ENCODE results near the gene ACTRT2.

Gene ACTRT2

DNA sequence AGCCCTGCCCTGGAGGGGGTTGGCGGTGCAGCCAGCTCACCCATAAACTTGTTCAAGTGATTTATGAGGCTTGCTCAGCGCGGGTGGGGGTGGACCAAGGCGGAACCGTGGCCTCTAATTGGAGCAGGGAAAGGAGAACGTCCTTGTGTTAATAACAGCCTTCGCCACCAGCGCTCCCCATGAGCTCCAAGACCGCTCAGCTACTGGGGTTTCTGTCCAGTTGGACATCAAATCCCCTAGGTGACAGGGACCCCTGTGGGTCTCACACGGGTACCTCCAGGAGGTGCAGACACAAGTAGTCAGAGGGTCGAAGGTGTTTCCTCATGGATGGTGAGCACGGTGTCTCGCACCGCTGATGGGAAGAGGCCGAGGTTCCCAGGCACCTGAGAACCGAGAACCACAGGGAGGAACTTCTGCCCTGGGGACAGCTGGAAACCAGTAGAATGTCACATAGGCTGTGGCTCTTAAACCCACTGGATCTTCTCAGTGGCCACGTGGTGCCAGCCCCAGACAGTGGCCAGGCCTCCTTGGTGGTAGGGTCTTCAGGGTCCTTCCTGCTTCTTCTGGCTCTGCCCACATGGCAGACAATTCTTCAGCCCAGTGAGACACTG lies 3.7 kb upstream of the ACTRT2 start:
- no peaks in the 10 kb centered on the region for H4K20me1 ChIP-seq (ENCODE audit: low read depth, low read length)
- H3K4me2 ChIP-seq (ENCODE audit: low read depth, low read length, poor library complexity, severe bottlenecking) = no peak overlapping the region
- no peaks in the 10 kb centered on the region for H3K27me3 ChIP-seq (ENCODE audit: low read length)
- no peaks in the 10 kb centered on the region for H3F3A ChIP-seq (ENCODE audit: insufficient read depth)
- no peaks in the 10 kb centered on the region for H3K9me2 ChIP-seq (replicated peaks; ENCODE audit: insufficient read depth, low read length)
- H3K36me3 ChIP-seq (ENCODE audit: low read length) = no peaks in the 10 kb centered on the region
- TF ChIP-seq EZH2phosphoT487 (conservative IDR thresholded peaks at IDR 0.05; ENCODE audit: low read length) (no peak), CTCF (IDR thresholded peaks at IDR 0.05; ENCODE audit: insufficient read depth, low read length, poor library complexity, severe bottlenecking) (no peak)
- H2AFZ ChIP-seq (ENCODE audit: low read depth, low read length, severe bottlenecking) = no peak overlapping the region
- no peak overlapping the region for H3K4me3 ChIP-seq (ENCODE audit: insufficient read depth, low read length, poor library complexity, severe bottlenecking)
- H3K79me2 ChIP-seq (ENCODE audit: insufficient read depth, low read length) = no peaks in the 10 kb centered on the region
- no peaks in the 10 kb centered on the region for H3K9me3 ChIP-seq (ENCODE audit: insufficient read depth, low read length)
- no peak overlapping the region for H3K9ac ChIP-seq (ENCODE audit: low read length)
- no peak overlapping the region for H3K27ac ChIP-seq (ENCODE audit: low read depth, low read length)

DNA sequence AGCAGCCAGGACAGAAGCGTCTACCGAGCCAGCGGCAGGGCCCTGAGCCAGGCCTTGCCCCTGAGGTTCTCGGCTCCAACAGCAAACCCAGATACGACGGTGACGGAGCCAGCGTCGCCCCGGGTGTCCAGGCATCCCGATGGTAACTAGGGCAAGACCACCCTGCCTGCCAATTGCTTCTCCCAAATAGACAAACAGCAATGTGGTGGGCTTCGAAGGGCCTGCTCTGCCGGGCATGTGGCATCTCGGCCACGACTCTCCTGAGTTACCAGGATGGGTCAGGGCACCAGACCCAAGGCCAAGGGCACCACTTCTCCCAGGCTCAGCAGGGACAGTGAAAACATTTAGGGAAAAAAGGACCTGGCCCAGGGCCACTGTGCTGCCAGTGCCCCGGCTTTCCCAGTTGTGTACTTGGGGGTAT lies 3.2 kb upstream of the ACTRT2 start:
- Histone ChIP-seq H3K27ac (ENCODE audit: low read depth, low read length) (no peak overlapping the region), H3K4me3 (ENCODE audit: insufficient read depth, low read length, poor library complexity, severe bottlenecking) (no peak overlapping the region), H3K9ac (ENCODE audit: low read length) (no peak overlapping the region), H3K79me2 (ENCODE audit: insufficient read depth, low read length) (no peaks in the 10 kb centered on the region), H4K20me1 (ENCODE audit: low read depth, low read length) (no peaks in the 10 kb centered on the region), H3K9me3 (ENCODE audit: insufficient read depth, low read length) (no peaks in the 10 kb centered on the region), H3K27me3 (ENCODE audit: low read length) (no peaks in the 10 kb centered on the region), H3K36me3 (ENCODE audit: low read length) (no peaks in the 10 kb centered on the region), H3F3A (ENCODE audit: insufficient read depth) (no peaks in the 10 kb centered on the region), H3K9me2 (replicated peaks; ENCODE audit: insufficient read depth, low read length) (no peaks in the 10 kb centered on the region), H2AFZ (ENCODE audit: low read depth, low read length, severe bottlenecking) (no peak overlapping the region), H3K4me2 (ENCODE audit: low read depth, low read length, poor library complexity, severe bottlenecking) (no peak overlapping the region)
- no peak for TF ChIP-seq EZH2phosphoT487 (conservative IDR thresholded peaks at IDR 0.05; ENCODE audit: low read length)
- no peak for TF ChIP-seq CTCF (IDR thresholded peaks at IDR 0.05; ENCODE audit: insufficient read depth, low read length, poor library complexity, severe bottlenecking)

DNA sequence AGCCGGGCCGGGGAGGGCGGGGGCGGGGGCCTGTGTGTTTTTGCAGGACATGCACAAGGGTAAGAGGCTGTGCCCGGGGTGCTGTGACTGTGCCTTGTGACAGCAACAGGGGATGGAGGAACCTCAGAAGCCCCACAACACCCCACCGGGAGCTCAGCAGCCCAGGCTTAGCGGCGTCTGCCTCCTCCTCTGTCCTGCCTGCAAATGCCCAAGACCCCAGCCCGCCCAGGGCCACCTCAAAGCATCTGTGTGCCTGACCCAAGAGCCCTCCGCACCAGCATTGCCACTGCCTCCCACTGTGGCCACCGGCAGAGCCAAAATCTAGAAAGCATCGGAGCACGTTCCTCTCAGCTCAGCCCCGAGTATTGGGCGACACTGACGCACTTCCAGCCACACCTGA lies 2.7 kb upstream of the ACTRT2 start:
- no peaks in the 10 kb centered on the region for H4K20me1 ChIP-seq (ENCODE audit: low read depth, low read length)
- no peak overlapping the region for H3K27ac ChIP-seq (ENCODE audit: low read depth, low read length)
- no peaks in the 10 kb centered on the region for H3F3A ChIP-seq (ENCODE audit: insufficient read depth)
- no peak overlapping the region for H3K4me2 ChIP-seq (ENCODE audit: low read depth, low read length, poor library complexity, severe bottlenecking)
- H3K36me3 ChIP-seq (ENCODE audit: low read length) = no peaks in the 10 kb centered on the region
- H3K9me2 ChIP-seq (replicated peaks; ENCODE audit: insufficient read depth, low read length) = no peaks in the 10 kb centered on the region
- no peaks in the 10 kb centered on the region for H3K9me3 ChIP-seq (ENCODE audit: insufficient read depth, low read length)
- TF ChIP-seq EZH2phosphoT487 (conservative IDR thresholded peaks at IDR 0.05; ENCODE audit: low read length) = no peak
- no peak for TF ChIP-seq CTCF (IDR thresholded peaks at IDR 0.05; ENCODE audit: insufficient read depth, low read length, poor library complexity, severe bottlenecking)
- H2AFZ ChIP-seq (ENCODE audit: low read depth, low read length, severe bottlenecking) = no peak overlapping the region
- no peak overlapping the region for H3K9ac ChIP-seq (ENCODE audit: low read length)
- no peak overlapping the region for H3K4me3 ChIP-seq (ENCODE audit: insufficient read depth, low read length, poor library complexity, severe bottlenecking)
- no peaks in the 10 kb centered on the region for H3K27me3 ChIP-seq (ENCODE audit: low read length)
- no peaks in the 10 kb centered on the region for H3K79me2 ChIP-seq (ENCODE audit: insufficient read depth, low read length)
